HCT116 (cell line): Measurements from ENCODE around the gene STX16. TPM values are rescaled to one million over a fixed set of nuclear protein-coding genes. Genes with fewer than 3 reads are reported as not detected.

ENCODE experiments used
- ATAC-seq: fragments of 200-7000 bp; cut with Tn5 transposase; 2 replicates; pipeline ENCODE4 v1.9.1; 2020; ENCODE audit warnings: mild to moderate bottlenecking, moderate library complexity
- BruUV-seq: library from RNA; stranded (reverse); fragments of 400-500 nt; replicated peaks from 2 replicates; lab custom pipeline; 2021; lab: Mats Ljungman, UMichigan
- CTCF ChIA-PET: fragments of 300-600 bp; sonication (Branson Sonifier 250); formaldehyde crosslinking; loops from one replicate; lab custom pipeline; 2021; ENCODE audit warnings: antibody characterized with exemption; lab: Charles Lee
- POLR2A ChIA-PET: fragments of 300-600, 350-600 bp; sonication (Branson Sonifier 250); formaldehyde crosslinking; loops from one replicate; lab custom pipeline; 2021; ENCODE audit warnings: antibody characterized with exemption; lab: Charles Lee
- RAD21 ChIA-PET, 2 experiments: fragments of 300-600 bp; sonication (Branson Sonifier 250); formaldehyde crosslinking; loops; one replicate each; lab custom pipeline; 2023; ENCODE audit warnings: low total read pairs in 2 of 2; ENCODE audit not compliant: uncharacterized antibody in 2 of 2, unreplicated experiment in 2 of 2, low non-redundant PET in 1 of 2; lab: Charles Lee
- DNase-seq: peaks from one replicate; pipeline ENCODE4 v3.0.0-alpha.2; 2010; ENCODE audit warnings: low read depth, low spot score
- H2AFZ ChIP-seq: fragments of 200-600 bp; shearing (Covaris generic), sonication (generic); 2 replicates; pipeline ENCODE4 v1.6.1; 2017; ENCODE audit warnings: low read depth, mixed run types, mixed read lengths, antibody characterized with exemption, low read length; ENCODE audit not compliant: poor library complexity, severe bottlenecking
- H3K27ac ChIP-seq: 2 replicates; pipeline ENCODE4 v1.5.1; 2012; ENCODE audit warnings: low read depth, low read length
- H3K27me3 ChIP-seq: fragments of 200-600 bp; sonication (generic); 2 replicates; pipeline ENCODE4 v1.6.1; 2016; ENCODE audit warnings: mixed run types, low read length, mixed read lengths; ENCODE audit not compliant: insufficient read depth
- H3K36me3 ChIP-seq, 2 experiments: fragments of 200-500 bp in 1 of 2; fragments of 200-600 bp in 1 of 2; sonication (Bioruptor generic) in 1 of 2; sonication (generic) in 1 of 2; 2 replicates each; pipeline versions ENCODE4 v1.5.1 to v1.6.1; 2014 to 2016; ENCODE audit warnings: low read length in 2 of 2, inconsistent platforms in 1 of 2, mixed read lengths in 1 of 2, mixed run types in 1 of 2; ENCODE audit not compliant: insufficient read depth in 2 of 2, control insufficient read depth in 1 of 2
- H3K4me1 ChIP-seq, 2 experiments: fragments of 200-600 bp in 1 of 2; sonication (generic) in 1 of 2; 2 replicates each; pipeline versions ENCODE4 v1.5.1 to v1.6.1; 2012 to 2017; ENCODE audit warnings: low read length in 2 of 2, inconsistent platforms in 1 of 2, mild to moderate bottlenecking in 1 of 2, mixed read lengths in 1 of 2, mixed run types in 1 of 2, moderate library complexity in 1 of 2; ENCODE audit not compliant: insufficient read depth in 2 of 2, control insufficient read depth in 1 of 2
- H3K4me2 ChIP-seq: fragments of 200-600 bp; sonication (generic); 2 replicates; pipeline ENCODE4 v1.6.1; 2017; ENCODE audit warnings: mixed run types, low read length, mixed read lengths
- H3K4me3 ChIP-seq, 2 experiments: fragments of 200-600 bp in 1 of 2; sonication (generic) in 1 of 2; replicated peaks in 1 of 2; 2 replicates each; pipeline ENCODE4 v1.5.1; 2011 to 2016; ENCODE audit warnings: low read length in 2 of 2, control low read depth in 1 of 2, low read depth in 1 of 2, mild to moderate bottlenecking in 1 of 2, mixed read lengths in 1 of 2, mixed run types in 1 of 2
- H3K79me2 ChIP-seq: fragments of 200-600 bp; sonication (generic); 2 replicates; pipeline ENCODE4 v1.6.1; 2017; ENCODE audit warnings: mild to moderate bottlenecking, mixed run types, low read length, moderate library complexity, mixed read lengths; ENCODE audit not compliant: insufficient read depth
- H3K9ac ChIP-seq: fragments of 200-600 bp; sonication (generic); 2 replicates; pipeline ENCODE4 v1.6.1; 2016; ENCODE audit warnings: low read length, mixed read lengths
- H3K9me2 ChIP-seq: fragments of 200-600 bp; sonication (generic), shearing (Covaris generic); 2 replicates; pipeline ENCODE4 v1.6.1; 2017; ENCODE audit warnings: mixed run types, mild to moderate bottlenecking, moderate library complexity; ENCODE audit not compliant: insufficient read depth
- H3K9me3 ChIP-seq, 2 experiments: fragments of 200-500 bp in 1 of 2; fragments of 200-600 bp in 1 of 2; sonication (Bioruptor generic) in 1 of 2; sonication (generic) in 1 of 2; 2 replicates each; pipeline ENCODE4 v1.6.1; 2014 to 2017; ENCODE audit warnings: low read length in 2 of 2, mixed read lengths in 2 of 2, inconsistent platforms in 1 of 2, low read depth in 1 of 2, mild to moderate bottlenecking in 1 of 2, mixed run types in 1 of 2, moderate library complexity in 1 of 2; ENCODE audit not compliant: control insufficient read depth in 1 of 2, insufficient read depth in 1 of 2
- H4K20me1 ChIP-seq: fragments of 200-600 bp; sonication (generic), shearing (Covaris generic); 2 replicates; pipeline ENCODE4 v1.6.1; 2017; ENCODE audit warnings: mixed run types, mild to moderate bottlenecking, moderate library complexity; ENCODE audit not compliant: insufficient read depth
- CBX3 ChIP-seq: IDR thresholded peaks from 2 replicates; pipeline ENCODE4 v1.6.1; 2012; ENCODE audit warnings: low read depth
- CTCF ChIP-seq, 3 experiments: fragments of 200-600 bp in 1 of 3; sonication (generic) in 1 of 3; IDR thresholded peaks in 2 of 3; conservative IDR thresholded peaks in 1 of 3; 2 replicates each; pipeline ENCODE4 v1.5.1; 2012 to 2017; ENCODE audit warnings: low read depth in 2 of 3, low read length in 2 of 3, antibody characterized with exemption in 1 of 3, borderline replicate concordance in 1 of 3, control low read depth in 1 of 3, mild to moderate bottlenecking in 1 of 3, mixed read lengths in 1 of 3, mixed run types in 1 of 3, moderate library complexity in 1 of 3; ENCODE audit not compliant: insufficient read depth in 1 of 3
- EGR1 ChIP-seq: IDR thresholded peaks from 2 replicates; pipeline ENCODE4 v1.6.1; 2012; ENCODE audit warnings: low read depth
- ELF1 ChIP-seq: IDR thresholded peaks from 2 replicates; pipeline ENCODE4 v1.6.1; 2012; ENCODE audit warnings: low read depth, borderline replicate concordance
- EZH2 ChIP-seq: fragments of 200-600 bp; sonication (generic); IDR thresholded peaks from 2 replicates; pipeline ENCODE4 v1.6.1; 2017; ENCODE audit warnings: antibody characterized with exemption, mixed run types
- FOSL1 ChIP-seq: IDR thresholded peaks from 2 replicates; pipeline ENCODE4 v1.6.1; 2012; ENCODE audit warnings: low read depth
- POLR2A ChIP-seq: IDR thresholded peaks from 2 replicates; pipeline ENCODE4 v1.7.0; 2011; ENCODE audit warnings: borderline replicate concordance; ENCODE audit not compliant: insufficient read depth, insufficient read length; ENCODE audit errors: extremely low read depth
- RAD21 ChIP-seq: IDR thresholded peaks from 2 replicates; pipeline ENCODE4 v1.6.1; 2012; ENCODE audit warnings: low read depth, mild to moderate bottlenecking
- SP1 ChIP-seq: IDR thresholded peaks from 2 replicates; pipeline ENCODE4 v1.6.1; 2012; ENCODE audit warnings: low read depth
- SRF ChIP-seq: IDR thresholded peaks from 2 replicates; pipeline ENCODE4 v1.6.1; 2012; ENCODE audit warnings: low read depth
- TCF7L2 ChIP-seq: IDR thresholded peaks from 2 replicates; pipeline ENCODE4 v1.7.0; 2011; ENCODE audit warnings: borderline replicate concordance, inconsistent platforms; ENCODE audit not compliant: insufficient read depth, insufficient read length; ENCODE audit errors: extremely low read depth
- YY1 ChIP-seq: IDR thresholded peaks from 2 replicates; pipeline ENCODE4 v1.6.1; 2011; ENCODE audit warnings: low read length, low read depth, moderate library complexity, mild to moderate bottlenecking; ENCODE audit not compliant: insufficient replicate concordance; ENCODE audit errors: extremely low read depth
- ZBTB33 ChIP-seq: IDR thresholded peaks from 2 replicates; pipeline ENCODE4 v1.6.1; 2011; ENCODE audit warnings: mild to moderate bottlenecking, low read length, moderate library complexity; ENCODE audit not compliant: insufficient replicate concordance; ENCODE audit errors: extremely low read depth
- ZFX ChIP-seq: fragments of 450-650 bp; IDR thresholded peaks from 2 replicates; pipeline ENCODE4 v1.6.1; 2017
- ZNF274 ChIP-seq: fragments of 200-500 bp; sonication (Bioruptor generic); IDR thresholded peaks from 2 replicates; pipeline ENCODE4 v1.6.1; 2014; ENCODE audit warnings: mild to moderate bottlenecking, low read depth, low read length, inconsistent platforms
- intact Hi-C: fragments of 100-400 bp; cut with micrococcal nuclease; formaldehyde crosslinking; loops from 2 replicates; pipeline ENCODE4 v1.10.0; 2022
- total RNA-seq: library from RNA; stranded (reverse); gene quantifications from one replicate; pipeline ENCODE4 v1.2.1, GENCODE V29; 2021; ENCODE audit not compliant: unreplicated experiment
- TF ChIP-seq, protein P1 (sequence below): IDR thresholded peaks from 2 replicates; pipeline ENCODE4 v1.6.1; 2012; ENCODE audit warnings: low read depth
- TF ChIP-seq, protein P2 (sequence below): IDR thresholded peaks from 2 replicates; pipeline ENCODE4 v1.6.1; 2012
- TF ChIP-seq, protein P3 (sequence below): IDR thresholded peaks from 2 replicates; pipeline ENCODE4 v1.6.1; 2012

Gene STX16
- total RNA-seq, 1 experiment from 2014 or later, result 55.1 TPM

DNA sequence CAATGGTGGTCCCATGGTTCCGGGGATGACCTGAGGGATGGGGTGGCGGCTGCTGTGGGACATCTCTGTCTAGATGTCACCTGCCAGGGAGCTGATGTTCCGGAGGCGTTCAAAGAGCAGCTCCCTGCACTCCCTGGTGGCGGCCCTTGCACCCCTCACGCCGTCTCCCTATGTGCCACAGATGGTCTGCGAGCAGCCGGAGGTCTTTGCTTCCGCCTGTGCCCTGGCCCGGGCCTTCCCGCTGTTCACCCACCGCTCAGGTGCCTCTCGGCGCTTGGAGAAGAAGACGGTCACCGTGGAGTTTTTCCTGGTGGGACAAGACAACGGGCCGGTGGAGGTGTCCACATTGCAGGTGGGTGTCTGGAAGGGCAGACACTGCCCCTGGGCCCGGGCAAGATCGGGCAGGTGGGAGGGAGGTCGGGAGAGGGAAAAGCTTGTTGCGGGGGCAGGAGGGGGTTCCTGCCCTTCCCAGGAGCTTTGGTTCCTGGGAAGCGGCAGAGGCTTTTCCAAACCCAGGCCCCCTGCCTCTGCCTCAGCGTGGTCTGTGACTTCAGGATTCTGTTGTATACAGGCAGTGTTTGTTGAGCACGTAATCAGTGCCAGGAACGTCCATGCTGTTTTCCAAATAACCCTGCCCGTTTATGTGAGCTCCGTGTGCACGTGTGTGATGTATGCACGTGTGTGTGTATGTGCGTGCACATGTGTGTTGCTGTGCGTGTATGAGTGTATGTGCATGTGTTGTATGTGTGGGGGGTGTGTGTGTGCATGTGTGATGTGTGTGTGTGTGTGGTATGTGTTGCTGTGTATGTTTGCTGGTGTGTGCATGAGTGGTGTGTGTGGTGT lies 43.4 kb downstream of the STX16 start:
- intact Hi-C loops, result loop anchor here (5.0 kb wide), 1 partner anchor 212 kb away; no protein-coding TSS in a partner anchor
- no TSS peak for BruUV-seq
- no peak overlapping the region for H3K27ac ChIP-seq
- CTCF ChIA-PET, result no interaction called here
- H4K20me1 ChIP-seq, result no peaks in the 10 kb centered on the region
- TF ChIP-seq, protein P1, sequence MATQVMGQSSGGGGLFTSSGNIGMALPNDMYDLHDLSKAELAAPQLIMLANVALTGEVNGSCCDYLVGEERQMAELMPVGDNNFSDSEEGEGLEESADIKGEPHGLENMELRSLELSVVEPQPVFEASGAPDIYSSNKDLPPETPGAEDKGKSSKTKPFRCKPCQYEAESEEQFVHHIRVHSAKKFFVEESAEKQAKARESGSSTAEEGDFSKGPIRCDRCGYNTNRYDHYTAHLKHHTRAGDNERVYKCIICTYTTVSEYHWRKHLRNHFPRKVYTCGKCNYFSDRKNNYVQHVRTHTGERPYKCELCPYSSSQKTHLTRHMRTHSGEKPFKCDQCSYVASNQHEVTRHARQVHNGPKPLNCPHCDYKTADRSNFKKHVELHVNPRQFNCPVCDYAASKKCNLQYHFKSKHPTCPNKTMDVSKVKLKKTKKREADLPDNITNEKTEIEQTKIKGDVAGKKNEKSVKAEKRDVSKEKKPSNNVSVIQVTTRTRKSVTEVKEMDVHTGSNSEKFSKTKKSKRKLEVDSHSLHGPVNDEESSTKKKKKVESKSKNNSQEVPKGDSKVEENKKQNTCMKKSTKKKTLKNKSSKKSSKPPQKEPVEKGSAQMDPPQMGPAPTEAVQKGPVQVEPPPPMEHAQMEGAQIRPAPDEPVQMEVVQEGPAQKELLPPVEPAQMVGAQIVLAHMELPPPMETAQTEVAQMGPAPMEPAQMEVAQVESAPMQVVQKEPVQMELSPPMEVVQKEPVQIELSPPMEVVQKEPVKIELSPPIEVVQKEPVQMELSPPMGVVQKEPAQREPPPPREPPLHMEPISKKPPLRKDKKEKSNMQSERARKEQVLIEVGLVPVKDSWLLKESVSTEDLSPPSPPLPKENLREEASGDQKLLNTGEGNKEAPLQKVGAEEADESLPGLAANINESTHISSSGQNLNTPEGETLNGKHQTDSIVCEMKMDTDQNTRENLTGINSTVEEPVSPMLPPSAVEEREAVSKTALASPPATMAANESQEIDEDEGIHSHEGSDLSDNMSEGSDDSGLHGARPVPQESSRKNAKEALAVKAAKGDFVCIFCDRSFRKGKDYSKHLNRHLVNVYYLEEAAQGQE, result no peak
- no peak for TF ChIP-seq FOSL1
- no peak for TF ChIP-seq RAD21
- TF ChIP-seq ZBTB33, result no peak
- TF ChIP-seq ZFX, result no peak
- no peak for TF ChIP-seq ELF1
- TF ChIP-seq ZNF274, result no peak
- no peak for TF ChIP-seq EZH2
- no peak for TF ChIP-seq SRF
- no peak for TF ChIP-seq POLR2A
- no peak for TF ChIP-seq YY1
- no peak for TF ChIP-seq CTCF (IDR thresholded peaks at IDR 0.05 in 2 of 3, conservative IDR thresholded peaks at IDR 0.05 in 1 of 3; ENCODE audit: borderline replicate concordance in 1 of 3, insufficient read depth in 1 of 3, low read depth in 2 of 3, low read length in 2 of 3)
- no peak for TF ChIP-seq CBX3
- TF ChIP-seq, protein P2, sequence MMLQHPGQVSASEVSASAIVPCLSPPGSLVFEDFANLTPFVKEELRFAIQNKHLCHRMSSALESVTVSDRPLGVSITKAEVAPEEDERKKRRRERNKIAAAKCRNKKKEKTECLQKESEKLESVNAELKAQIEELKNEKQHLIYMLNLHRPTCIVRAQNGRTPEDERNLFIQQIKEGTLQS, result no peak
- TF ChIP-seq SP1, result no peak
- TF ChIP-seq, protein P3, sequence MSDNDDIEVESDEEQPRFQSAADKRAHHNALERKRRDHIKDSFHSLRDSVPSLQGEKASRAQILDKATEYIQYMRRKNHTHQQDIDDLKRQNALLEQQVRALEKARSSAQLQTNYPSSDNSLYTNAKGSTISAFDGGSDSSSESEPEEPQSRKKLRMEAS, result no peak
- TF ChIP-seq EGR1, result no peak
- no peak for TF ChIP-seq TCF7L2
- DNase-seq, result no peak
- H3K4me3 ChIP-seq, result no peak overlapping the region
- RAD21 ChIA-PET, result no interaction called here
- no peaks in the 10 kb centered on the region for H3K9me2 ChIP-seq
- no peaks in the 10 kb centered on the region for H3K27me3 ChIP-seq
- H3K9me3 ChIP-seq, result no peaks in the 10 kb centered on the region
- peak overlapping the region; percentile 79; the same call in 1 of the 2 replicates for H3K4me2 ChIP-seq
- H3K79me2 ChIP-seq, result no peaks in the 10 kb centered on the region
- H3K36me3 ChIP-seq, result no peaks in the 10 kb centered on the region
- H2AFZ ChIP-seq, result no peak overlapping the region
- no peak overlapping the region for H3K9ac ChIP-seq
- POLR2A ChIA-PET, result interaction anchor here (1.3 kb wide), 1 partner anchor 10 kb away, joined by 3 read pairs; no protein-coding TSS in a partner anchor
- ATAC-seq, result no peak
- H3K4me1 ChIP-seq, result peaks cover 7 to 16% of the 10 kb centered on the region in 2 experiments
